ENCODE measurements around the gene STAB2.

Gene STAB2

DNA sequence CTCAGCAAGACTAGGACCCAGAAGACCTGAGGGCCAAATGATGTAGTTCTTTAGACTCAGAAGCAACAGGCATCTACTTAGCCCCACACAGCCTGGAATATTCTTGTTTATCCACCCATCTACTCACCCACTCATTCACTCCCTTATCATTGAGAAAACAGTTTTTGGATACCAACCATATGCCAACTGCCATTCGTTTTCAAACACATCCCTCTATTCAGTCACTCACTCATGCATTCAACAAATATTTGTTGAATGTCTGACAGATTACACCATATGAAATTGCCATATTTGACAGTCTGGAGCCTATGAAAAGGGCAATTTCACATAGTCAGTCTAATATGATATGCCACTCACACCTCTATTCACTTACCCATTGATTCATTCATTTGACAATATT, 150.8 kb downstream of the STAB2 start:
- TF ChIP-seq CREB1 (IDR thresholded peaks at IDR 0.05; ENCODE audit: low read depth) (no peak), ZBTB7A (IDR thresholded peaks at IDR 0.05; ENCODE audit: low read depth) (no peak), TEAD4 (IDR thresholded peaks at IDR 0.05) (no peak), TCF12 (IDR thresholded peaks at IDR 0.05; ENCODE audit: low read depth) (no peak), FOXM1 (IDR thresholded peaks at IDR 0.05; ENCODE audit: borderline replicate concordance, low read depth) (no peak), EGR1 (IDR thresholded peaks at IDR 0.05) (no peak), TAF1 (IDR thresholded peaks at IDR 0.05; ENCODE audit: low read depth) (no peak), EP300 (IDR thresholded peaks at IDR 0.05; ENCODE audit: borderline replicate concordance) (no peak), NFIC (IDR thresholded peaks at IDR 0.05) (no peak), RAD21 (IDR thresholded peaks at IDR 0.05; ENCODE audit: low read depth) (no peak), YY1 (IDR thresholded peaks at IDR 0.05; ENCODE audit: low read depth) (no peak)
- TF ChIP-seq, protein P1, sequence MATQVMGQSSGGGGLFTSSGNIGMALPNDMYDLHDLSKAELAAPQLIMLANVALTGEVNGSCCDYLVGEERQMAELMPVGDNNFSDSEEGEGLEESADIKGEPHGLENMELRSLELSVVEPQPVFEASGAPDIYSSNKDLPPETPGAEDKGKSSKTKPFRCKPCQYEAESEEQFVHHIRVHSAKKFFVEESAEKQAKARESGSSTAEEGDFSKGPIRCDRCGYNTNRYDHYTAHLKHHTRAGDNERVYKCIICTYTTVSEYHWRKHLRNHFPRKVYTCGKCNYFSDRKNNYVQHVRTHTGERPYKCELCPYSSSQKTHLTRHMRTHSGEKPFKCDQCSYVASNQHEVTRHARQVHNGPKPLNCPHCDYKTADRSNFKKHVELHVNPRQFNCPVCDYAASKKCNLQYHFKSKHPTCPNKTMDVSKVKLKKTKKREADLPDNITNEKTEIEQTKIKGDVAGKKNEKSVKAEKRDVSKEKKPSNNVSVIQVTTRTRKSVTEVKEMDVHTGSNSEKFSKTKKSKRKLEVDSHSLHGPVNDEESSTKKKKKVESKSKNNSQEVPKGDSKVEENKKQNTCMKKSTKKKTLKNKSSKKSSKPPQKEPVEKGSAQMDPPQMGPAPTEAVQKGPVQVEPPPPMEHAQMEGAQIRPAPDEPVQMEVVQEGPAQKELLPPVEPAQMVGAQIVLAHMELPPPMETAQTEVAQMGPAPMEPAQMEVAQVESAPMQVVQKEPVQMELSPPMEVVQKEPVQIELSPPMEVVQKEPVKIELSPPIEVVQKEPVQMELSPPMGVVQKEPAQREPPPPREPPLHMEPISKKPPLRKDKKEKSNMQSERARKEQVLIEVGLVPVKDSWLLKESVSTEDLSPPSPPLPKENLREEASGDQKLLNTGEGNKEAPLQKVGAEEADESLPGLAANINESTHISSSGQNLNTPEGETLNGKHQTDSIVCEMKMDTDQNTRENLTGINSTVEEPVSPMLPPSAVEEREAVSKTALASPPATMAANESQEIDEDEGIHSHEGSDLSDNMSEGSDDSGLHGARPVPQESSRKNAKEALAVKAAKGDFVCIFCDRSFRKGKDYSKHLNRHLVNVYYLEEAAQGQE (IDR thresholded peaks at IDR 0.05; ENCODE audit: low read depth): no peak
- TF ChIP-seq, protein P2, sequence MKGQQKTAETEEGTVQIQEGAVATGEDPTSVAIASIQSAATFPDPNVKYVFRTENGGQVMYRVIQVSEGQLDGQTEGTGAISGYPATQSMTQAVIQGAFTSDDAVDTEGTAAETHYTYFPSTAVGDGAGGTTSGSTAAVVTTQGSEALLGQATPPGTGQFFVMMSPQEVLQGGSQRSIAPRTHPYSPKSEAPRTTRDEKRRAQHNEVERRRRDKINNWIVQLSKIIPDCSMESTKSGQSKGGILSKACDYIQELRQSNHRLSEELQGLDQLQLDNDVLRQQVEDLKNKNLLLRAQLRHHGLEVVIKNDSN (IDR thresholded peaks at IDR 0.05): no peak
- TF ChIP-seq, protein P3, sequence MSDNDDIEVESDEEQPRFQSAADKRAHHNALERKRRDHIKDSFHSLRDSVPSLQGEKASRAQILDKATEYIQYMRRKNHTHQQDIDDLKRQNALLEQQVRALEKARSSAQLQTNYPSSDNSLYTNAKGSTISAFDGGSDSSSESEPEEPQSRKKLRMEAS (IDR thresholded peaks at IDR 0.05): no peak

DNA sequence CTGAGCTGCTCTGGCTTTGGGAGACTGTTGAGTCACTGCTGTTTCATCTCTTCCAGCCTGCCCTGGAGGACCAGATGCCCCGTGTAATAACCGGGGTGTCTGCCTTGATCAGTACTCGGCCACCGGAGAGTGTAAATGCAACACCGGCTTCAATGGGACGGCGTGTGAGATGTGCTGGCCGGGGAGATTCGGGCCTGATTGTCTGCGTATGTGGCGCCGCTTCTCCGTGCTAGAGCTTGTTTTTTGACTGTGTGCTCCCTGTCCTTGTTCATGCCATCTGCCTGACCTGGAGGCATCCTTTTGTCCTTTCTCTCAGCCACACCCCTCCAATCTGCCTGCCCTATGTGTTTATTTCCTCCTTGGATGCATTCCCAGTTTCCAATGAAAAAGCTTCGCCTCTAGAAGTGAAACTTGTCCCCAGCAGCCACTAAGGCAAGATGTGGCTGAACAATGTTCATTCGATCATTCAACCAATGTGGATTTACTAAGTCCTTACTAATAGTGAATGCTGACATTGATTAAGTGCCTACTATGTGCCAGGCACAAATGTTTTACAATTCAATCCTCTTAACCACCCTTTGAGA, 155.4 kb downstream of the STAB2 start:
- TF ChIP-seq EGR1 (IDR thresholded peaks at IDR 0.05) (no peak), TEAD4 (IDR thresholded peaks at IDR 0.05) (no peak), TAF1 (IDR thresholded peaks at IDR 0.05; ENCODE audit: low read depth) (no peak), CREB1 (IDR thresholded peaks at IDR 0.05; ENCODE audit: low read depth) (no peak), YY1 (IDR thresholded peaks at IDR 0.05; ENCODE audit: low read depth) (no peak), EP300 (IDR thresholded peaks at IDR 0.05; ENCODE audit: borderline replicate concordance) (no peak), CEBPB (IDR thresholded peaks at IDR 0.05) (no peak), RAD21 (IDR thresholded peaks at IDR 0.05; ENCODE audit: low read depth) (no peak), ZBTB7A (IDR thresholded peaks at IDR 0.05; ENCODE audit: low read depth) (no peak), TCF12 (IDR thresholded peaks at IDR 0.05; ENCODE audit: low read depth) (no peak), NFIC (IDR thresholded peaks at IDR 0.05) (no peak), FOXM1 (IDR thresholded peaks at IDR 0.05; ENCODE audit: borderline replicate concordance, low read depth) (no peak)
- TF ChIP-seq, protein P1 (IDR thresholded peaks at IDR 0.05; ENCODE audit: low read depth): no peak
- TF ChIP-seq, protein P2 (IDR thresholded peaks at IDR 0.05): no peak
- TF ChIP-seq, protein P3 (IDR thresholded peaks at IDR 0.05): no peak

DNA sequence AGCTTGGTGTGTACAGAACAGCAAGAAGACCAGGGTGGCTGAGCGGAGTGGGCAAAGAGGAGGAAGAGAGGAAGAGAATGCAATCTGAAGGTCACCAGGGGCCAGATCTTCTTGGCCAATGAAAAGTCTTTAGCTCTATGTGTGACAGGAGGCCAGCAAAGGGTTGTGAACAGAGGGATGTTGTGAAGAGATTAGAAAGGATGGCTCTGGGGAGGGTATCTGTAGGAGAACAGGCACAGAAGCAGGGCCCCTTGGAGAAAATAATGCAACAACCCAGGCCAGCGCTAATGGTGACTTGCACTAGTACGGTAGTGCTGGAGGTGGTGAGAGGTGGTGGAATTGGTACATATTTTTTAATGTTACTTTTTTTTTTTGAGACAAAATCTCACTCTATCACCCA, 156.7 kb downstream of the STAB2 start:
- no peak for TF ChIP-seq RAD21 (IDR thresholded peaks at IDR 0.05; ENCODE audit: low read depth)
- no peak for TF ChIP-seq EGR1 (IDR thresholded peaks at IDR 0.05)

DNA sequence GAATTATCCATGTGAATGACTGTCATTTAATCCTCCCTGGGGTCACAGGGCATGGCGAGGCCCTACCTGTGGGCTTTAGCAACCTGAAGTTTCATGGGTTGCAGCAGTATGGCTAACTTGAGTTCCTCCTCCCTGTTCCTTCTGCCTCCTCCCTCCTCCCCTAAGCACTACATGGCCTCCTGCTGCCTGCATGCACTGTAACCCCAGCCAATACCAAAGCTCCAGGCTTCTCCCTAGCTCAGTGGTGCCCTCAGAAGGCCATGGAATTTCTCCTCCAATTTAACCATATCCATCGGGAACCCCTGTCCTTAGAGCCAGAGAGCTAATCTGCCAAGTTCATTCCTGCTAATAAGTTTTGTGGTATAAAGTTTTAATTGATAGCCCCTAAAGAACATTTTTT, 158.9 kb downstream of the STAB2 start:
- TF ChIP-seq RAD21 (IDR thresholded peaks at IDR 0.05; ENCODE audit: low read depth): peak; percentile 46
- TF ChIP-seq, protein P3 (IDR thresholded peaks at IDR 0.05): no peak
- TF ChIP-seq CREB1 (IDR thresholded peaks at IDR 0.05; ENCODE audit: low read depth): no peak
- TF ChIP-seq YY1 (IDR thresholded peaks at IDR 0.05; ENCODE audit: low read depth): no peak

DNA sequence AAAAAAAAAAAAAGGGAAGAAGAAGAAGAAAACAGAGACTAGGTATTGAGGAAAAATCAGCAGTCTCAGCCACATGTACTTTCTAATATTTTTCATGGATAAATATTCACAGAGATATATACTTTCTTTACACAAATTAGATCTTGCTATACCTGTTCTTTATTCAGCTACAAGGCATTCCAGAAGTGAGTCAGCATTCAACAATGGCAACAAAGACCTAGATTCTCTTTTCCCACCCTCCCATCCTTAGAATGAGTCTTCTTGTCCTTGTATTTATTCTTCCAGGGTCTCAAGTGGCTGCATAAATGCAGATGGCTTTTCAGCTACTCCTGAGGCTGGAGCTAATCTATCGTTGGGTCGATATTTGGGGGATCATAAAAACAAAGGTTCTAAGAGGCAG, 160.9 kb downstream of the STAB2 start:
- TF ChIP-seq CREB1 (IDR thresholded peaks at IDR 0.05; ENCODE audit: low read depth) (no peak), TAF1 (IDR thresholded peaks at IDR 0.05; ENCODE audit: low read depth) (no peak), EGR1 (IDR thresholded peaks at IDR 0.05) (no peak), YY1 (IDR thresholded peaks at IDR 0.05; ENCODE audit: low read depth) (no peak), NFIC (IDR thresholded peaks at IDR 0.05) (no peak), CEBPB (IDR thresholded peaks at IDR 0.05) (no peak), RAD21 (IDR thresholded peaks at IDR 0.05; ENCODE audit: low read depth) (no peak), TEAD4 (IDR thresholded peaks at IDR 0.05) (no peak), EP300 (IDR thresholded peaks at IDR 0.05; ENCODE audit: borderline replicate concordance) (no peak), FOXM1 (IDR thresholded peaks at IDR 0.05; ENCODE audit: borderline replicate concordance, low read depth) (no peak), TCF12 (IDR thresholded peaks at IDR 0.05; ENCODE audit: low read depth) (no peak), ZBTB7A (IDR thresholded peaks at IDR 0.05; ENCODE audit: low read depth) (no peak)
- TF ChIP-seq, protein P2 (IDR thresholded peaks at IDR 0.05): no peak
- TF ChIP-seq, protein P3 (IDR thresholded peaks at IDR 0.05): no peak
- TF ChIP-seq, protein P1 (IDR thresholded peaks at IDR 0.05; ENCODE audit: low read depth): no peak

Data from Ishikawa (cell line).